Stimulated activated CD8-positive, alpha-beta memory T cell treated with anti-CD3 and anti-CD28 coated beads, Interleukin-7, amount 100 ng/mL, for 4 hours (primary cell): Measurements from ENCODE around the gene ZNF254.
"Not testable (repeated sequence)": the region's sequence is repeated elsewhere in the genome, so short reads cannot be mapped to it uniquely, and the experiment has no call there.

ENCODE experiments used
- DNase-seq, 2 donors: peaks; one replicate each; pipeline ENCODE4 v3.0.0-alpha.2; 2020; ENCODE audit warnings: low read depth in 2 of 2

The ZNF254 gene

DNA sequence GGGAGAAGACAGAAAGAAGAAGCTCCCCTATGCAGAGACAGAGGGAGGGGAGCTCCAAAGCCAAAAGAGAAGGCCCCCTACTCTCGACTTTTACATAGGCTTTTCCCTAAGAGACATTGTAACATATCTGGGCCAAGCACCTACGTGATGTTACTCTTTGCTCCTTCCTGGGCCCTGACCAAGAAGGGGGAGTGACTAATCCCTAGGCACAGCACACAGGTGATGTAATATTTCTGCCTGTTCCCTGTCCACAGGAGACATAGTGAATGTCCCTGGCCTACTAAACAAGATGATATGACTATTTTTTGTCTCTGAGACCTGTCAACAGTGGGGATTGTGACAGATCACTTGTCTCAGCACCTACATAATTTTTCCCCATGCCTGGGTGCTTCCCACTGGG lies 15.9 kb upstream of the ZNF254 start:
- DNase-seq: no peak

- DNase-seq: no peak
Observed at GRCh38 chr19:24072720-24073119, 14.3 kb upstream of the ZNF254 start.

GRCh38 chr19:24073807-24074206 lies 13.2 kb upstream of the ZNF254 start:
- DNase-seq: no peak

- DNase-seq: no peak
Observed at GRCh38 chr19:24074720-24075454, 12.1 kb upstream of the ZNF254 start.

- DNase-seq: not testable (repeated sequence)
Observed at GRCh38 chr19:24075530-24075929, 11.5 kb upstream of the ZNF254 start.

GRCh38 chr19:24078680-24079079 lies 8.3 kb upstream of the ZNF254 start:
- no peak for DNase-seq

DNA sequence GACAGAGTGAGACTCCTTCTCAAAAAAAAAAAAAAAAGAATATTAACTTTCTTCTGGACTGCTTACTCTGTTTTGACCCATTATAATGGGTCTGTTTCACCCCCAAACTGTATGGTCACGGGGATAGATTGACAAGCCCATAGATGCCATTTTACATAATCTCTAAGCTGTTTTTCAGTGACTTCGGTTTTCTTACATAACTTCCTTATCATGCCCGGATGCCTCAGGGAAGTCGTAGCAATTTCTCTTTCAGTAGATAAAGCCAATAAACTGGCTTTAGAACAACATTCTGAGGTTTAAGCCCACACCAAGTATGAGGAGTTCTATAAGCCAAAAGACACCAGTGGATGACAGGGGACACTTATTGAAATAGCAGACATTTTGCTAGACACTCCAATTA lies 5.9 kb upstream of the ZNF254 start:
- no peak for DNase-seq

- no peak for DNase-seq
Observed at GRCh38 chr19:24098359-24098758, 11.4 kb downstream of the ZNF254 start.

DNA sequence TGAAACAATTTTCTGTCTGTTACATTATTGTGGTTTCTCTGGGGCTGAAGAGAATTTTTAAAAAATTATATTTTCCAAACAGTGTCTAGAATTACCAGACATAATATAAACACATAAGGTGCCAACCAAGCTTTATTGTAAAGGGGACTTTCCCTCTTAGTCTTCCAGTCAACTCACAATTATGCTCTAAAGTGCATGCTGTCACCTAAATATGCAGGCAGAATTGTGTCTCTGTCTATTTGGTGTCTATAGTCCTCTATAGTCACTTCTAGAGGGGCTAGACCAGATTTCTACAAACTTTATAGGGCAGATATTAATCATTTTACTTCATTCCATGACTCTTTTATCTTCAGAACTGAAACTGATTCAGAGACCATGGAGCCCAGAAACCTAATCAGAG lies 12.8 kb downstream of the ZNF254 start:
- no peak for DNase-seq

- DNase-seq: not testable (repeated sequence)
Observed at GRCh38 chr19:24100597-24100996, 13.6 kb downstream of the ZNF254 start.

DNA sequence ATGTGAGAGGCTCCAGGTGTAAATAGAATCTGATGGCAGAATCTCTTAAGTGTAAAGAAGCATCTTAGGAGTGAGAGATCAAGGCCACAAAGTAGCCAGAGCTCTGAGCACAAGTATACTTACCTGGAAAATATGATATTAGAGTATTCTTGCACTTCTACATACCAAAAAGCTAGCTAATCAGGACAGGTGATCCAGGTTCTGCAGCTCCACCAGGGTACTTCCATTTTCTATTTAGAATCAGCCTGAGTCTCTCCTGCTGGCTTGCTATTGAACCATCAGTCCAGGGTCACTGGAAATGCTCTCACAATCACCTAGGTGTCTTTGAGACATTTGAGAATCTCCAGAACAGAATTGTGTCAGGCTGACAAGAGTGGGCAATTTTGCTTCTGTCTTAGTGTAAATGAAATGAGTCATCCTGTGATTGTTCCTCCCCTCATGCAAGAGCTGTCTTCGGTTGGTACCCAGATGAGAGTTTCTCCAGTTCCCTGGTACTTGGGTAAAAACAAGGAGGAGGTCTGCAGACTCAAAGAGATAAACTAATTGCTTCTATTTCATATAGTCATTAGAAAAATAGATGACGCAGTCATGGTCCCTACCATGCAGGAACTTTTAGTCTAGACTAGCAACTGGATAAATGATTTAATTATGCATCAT lies 14.6 kb downstream of the ZNF254 start:
- no peak for DNase-seq

GRCh38 chr19:24127601-24128000 lies 40.6 kb downstream of the ZNF254 start:
- DNase-seq: no peak

- DNase-seq: no peak
Observed at GRCh38 chr19:24140099-24140498, 53.1 kb downstream of the ZNF254 start.

DNA sequence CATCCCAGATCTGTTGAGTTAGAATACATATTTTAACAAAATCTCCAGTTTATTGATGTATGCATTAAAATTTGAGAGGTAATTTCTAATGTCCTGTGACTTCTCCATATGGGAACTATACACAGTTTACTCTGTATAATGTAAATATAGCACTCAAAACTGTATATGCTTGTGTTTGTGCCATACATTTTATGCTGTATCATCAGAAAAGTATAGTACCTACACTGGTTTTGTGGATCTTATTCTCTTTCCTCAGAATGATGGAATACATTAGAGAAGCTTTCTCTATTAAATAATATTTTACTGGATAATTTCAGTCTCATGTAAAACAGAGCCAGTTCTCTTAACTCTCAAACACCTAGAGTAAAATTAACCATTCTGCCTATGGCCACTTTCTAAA lies 53.6 kb downstream of the ZNF254 start:
- no peak for DNase-seq

GRCh38 chr19:24141612-24142011 lies 54.6 kb downstream of the ZNF254 start:
- no peak for DNase-seq

DNA sequence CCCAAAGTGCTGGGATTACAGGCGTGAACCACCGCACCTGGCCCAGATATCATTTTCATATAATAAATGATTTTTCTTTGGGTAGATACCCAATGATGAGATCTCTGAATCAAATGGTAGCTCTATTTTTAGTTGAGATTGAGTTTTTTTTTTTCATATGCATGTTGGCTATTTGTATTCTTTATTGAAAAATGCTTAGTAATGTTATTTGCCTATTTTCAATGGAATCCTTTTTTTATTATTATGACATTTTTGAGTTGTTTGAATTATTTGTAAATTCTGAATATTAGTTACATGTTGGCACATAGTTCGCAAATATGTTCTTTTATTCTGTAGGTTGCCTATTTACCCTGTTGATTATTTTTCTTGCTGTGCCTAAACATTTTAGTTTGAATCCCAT lies 55.8 kb downstream of the ZNF254 start:
- no peak for DNase-seq

GRCh38 chr19:24159707-24160106 lies 72.7 kb downstream of the ZNF254 start:
- no peak for DNase-seq

- no peak for DNase-seq
Observed at GRCh38 chr19:24166055-24166454, 79.1 kb downstream of the ZNF254 start.

DNA sequence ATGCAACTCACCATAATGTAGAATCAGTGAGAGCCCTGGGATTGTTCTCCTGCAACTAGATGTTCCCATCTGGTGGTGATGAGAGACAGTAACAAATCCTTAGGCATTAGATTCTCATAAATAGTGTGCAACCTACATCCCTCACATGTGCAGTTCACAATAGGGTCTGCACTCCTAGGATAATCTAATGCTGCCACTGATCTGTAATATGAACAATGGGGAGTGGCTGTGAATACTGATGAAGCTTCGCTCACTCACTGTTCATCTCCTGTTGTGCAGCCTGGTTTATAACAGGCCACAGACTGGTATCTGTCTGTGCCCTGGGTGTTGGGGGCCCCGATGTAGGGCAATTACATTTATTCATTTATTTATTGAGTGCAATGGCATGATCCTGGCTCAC lies 86.9 kb downstream of the ZNF254 start:
- DNase-seq: no peak

DNA sequence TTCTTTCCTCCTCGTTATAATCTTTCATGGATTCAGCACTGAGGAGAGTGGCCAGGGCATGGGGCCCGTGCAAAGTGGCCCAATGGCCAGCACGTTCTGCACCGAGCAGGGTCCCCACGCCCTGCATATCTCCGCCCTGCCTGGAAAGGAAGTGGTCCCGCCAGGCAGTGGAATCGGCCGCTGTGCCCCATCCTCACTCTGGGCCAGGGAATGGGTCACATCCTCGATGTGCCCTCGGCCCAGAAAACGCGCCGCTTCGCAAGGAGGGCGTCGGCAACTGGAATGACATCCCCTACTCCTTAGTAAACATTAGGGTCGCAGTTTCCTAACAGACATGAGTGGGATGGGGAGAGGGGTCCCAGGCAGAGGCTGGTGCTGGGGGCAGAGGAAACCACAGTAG lies 90.7 kb downstream of the ZNF254 start:
- DNase-seq: no peak

DNA sequence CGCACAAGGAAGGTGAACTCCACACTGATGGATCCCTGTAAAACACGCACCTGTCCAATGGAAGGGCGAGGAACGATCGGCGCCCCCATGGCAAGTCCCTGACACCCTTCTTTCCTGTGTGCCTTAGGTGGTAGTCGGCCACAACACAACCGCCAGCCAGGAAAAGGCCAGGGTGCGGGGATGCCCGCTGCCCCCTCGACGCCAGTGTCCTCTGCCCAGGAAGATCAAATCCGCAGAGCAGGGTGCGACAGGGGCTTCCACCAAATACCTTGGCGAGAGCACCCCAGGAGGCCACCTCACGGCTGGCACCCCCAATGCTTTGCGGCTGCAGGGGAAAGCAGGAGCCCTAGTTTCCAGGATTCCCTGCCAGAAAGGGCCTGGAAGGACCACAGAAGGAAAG lies 91.2 kb downstream of the ZNF254 start:
- DNase-seq: no peak
